HG03520 (cell line): ENCODE measurements around the gene OGFRL1.

Experiments used
- ATAC-seq: cut with Tn5 transposase; IDR thresholded peaks from one replicate; pipeline ENCODE4 v1.9.1; 2021; ENCODE audit warnings: mild to moderate bottlenecking, moderate library complexity; ENCODE audit not compliant: unreplicated experiment

The OGFRL1 gene

GRCh38 chr6:71332012-71332411, 43.4 kb downstream of the OGFRL1 start:
- no peak for ATAC-seq

GRCh38 chr6:71333050-71333449, 44.4 kb downstream of the OGFRL1 start:
- no peak for ATAC-seq

- no peak for ATAC-seq
Measured at GRCh38 chr6:71333697-71334096, 45.1 kb downstream of the OGFRL1 start.

- ATAC-seq, result no peak
Measured at GRCh38 chr6:71334768-71335167, 46.2 kb downstream of the OGFRL1 start.

- ATAC-seq, result no peak
Measured at GRCh38 chr6:71335544-71335943, 46.9 kb downstream of the OGFRL1 start.

- no peak for ATAC-seq
Measured at GRCh38 chr6:71336901-71337300, 48.3 kb downstream of the OGFRL1 start.

GRCh38 chr6:71338540-71339316, 50.1 kb downstream of the OGFRL1 start:
- no peak for ATAC-seq

GRCh38 chr6:71342772-71343171, 54.2 kb downstream of the OGFRL1 start:
- ATAC-seq, result no peak

- no peak for ATAC-seq
Measured at GRCh38 chr6:71345476-71346333, 57.1 kb downstream of the OGFRL1 start.

- ATAC-seq, result no peak
Measured at GRCh38 chr6:71346334-71346694, 57.7 kb downstream of the OGFRL1 start.

- ATAC-seq, result no peak
Measured at GRCh38 chr6:71347119-71347518, 58.5 kb downstream of the OGFRL1 start.

GRCh38 chr6:71349395-71349794, 60.8 kb downstream of the OGFRL1 start:
- ATAC-seq, result no peak

- ATAC-seq, result no peak
Measured at GRCh38 chr6:71349976-71350615, 61.5 kb downstream of the OGFRL1 start.

- no peak for ATAC-seq
Measured at GRCh38 chr6:71351190-71351589, 62.6 kb downstream of the OGFRL1 start.
